Esophagus muscularis mucosa (tissue), 4 donors: ENCODE data around the gene KIFAP3.
"Not testable (repeated sequence)": the region's sequence is repeated elsewhere in the genome, so short reads cannot be mapped to it uniquely, and the experiment has no call there.

Source experiments
- EP300 ChIP-seq: sonication (generic); formaldehyde crosslinking; IDR thresholded peaks from one replicate; pipeline ENCODE4 v1.6.1; 2017; ENCODE audit warnings: antibody characterized with exemption
- POLR2A ChIP-seq: fragments of 450-650 bp; IDR thresholded peaks from one replicate; pipeline ENCODE4 v1.6.1; 2017; ENCODE audit warnings: antibody characterized with exemption, moderate library complexity, mild to moderate bottlenecking, low read depth
- POLR2AphosphoS5 ChIP-seq, 2 donors: sonication (generic); formaldehyde crosslinking; IDR thresholded peaks; one replicate each; pipeline ENCODE4 v1.6.1; 2017; ENCODE audit warnings: antibody characterized with exemption in 2 of 2
- TF ChIP-seq, protein P1 (sequence below), 3 experiments: fragments of 200-600 bp in 2 of 3; fragments of 450-650 bp in 1 of 3; sonication (generic) in 2 of 3; IDR thresholded peaks; one replicate each; pipeline ENCODE4 v1.5.1; 2017 to 2019; ENCODE audit warnings: antibody characterized with exemption in 3 of 3, mild to moderate bottlenecking in 2 of 3, moderate library complexity in 1 of 3

DNA sequence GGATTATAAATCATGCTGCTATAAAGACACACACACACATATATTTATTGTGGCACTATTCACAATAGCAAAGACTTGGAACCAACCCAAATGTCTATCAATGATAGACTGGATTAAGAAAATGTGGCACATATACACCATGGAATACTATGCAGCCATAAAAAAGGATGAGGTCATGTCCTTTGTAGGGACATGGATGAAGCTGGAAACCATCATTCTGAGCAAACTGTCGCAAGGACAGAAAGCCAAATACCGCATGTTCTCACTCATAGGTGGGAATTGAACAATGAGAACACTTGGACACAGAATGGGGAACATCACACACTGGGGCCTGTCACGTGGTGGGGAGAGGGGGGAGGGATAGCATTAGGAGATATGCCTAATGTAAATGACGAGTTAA is 12.8 kb downstream of the KIFAP3 start:
- not testable (repeated sequence) for TF ChIP-seq POLR2A; POLR2AphosphoS5 (IDR thresholded peaks at IDR 0.05); EP300
- TF ChIP-seq, protein P1, sequence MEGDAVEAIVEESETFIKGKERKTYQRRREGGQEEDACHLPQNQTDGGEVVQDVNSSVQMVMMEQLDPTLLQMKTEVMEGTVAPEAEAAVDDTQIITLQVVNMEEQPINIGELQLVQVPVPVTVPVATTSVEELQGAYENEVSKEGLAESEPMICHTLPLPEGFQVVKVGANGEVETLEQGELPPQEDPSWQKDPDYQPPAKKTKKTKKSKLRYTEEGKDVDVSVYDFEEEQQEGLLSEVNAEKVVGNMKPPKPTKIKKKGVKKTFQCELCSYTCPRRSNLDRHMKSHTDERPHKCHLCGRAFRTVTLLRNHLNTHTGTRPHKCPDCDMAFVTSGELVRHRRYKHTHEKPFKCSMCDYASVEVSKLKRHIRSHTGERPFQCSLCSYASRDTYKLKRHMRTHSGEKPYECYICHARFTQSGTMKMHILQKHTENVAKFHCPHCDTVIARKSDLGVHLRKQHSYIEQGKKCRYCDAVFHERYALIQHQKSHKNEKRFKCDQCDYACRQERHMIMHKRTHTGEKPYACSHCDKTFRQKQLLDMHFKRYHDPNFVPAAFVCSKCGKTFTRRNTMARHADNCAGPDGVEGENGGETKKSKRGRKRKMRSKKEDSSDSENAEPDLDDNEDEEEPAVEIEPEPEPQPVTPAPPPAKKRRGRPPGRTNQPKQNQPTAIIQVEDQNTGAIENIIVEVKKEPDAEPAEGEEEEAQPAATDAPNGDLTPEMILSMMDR (IDR thresholded peaks at IDR 0.05), result not testable (repeated sequence)
